OCI-LY3 (cell line): ENCODE data around the gene GALNT11.

Source experiments
- H2AFZ ChIP-seq: fragments of 200-600, 300-600 bp; shearing (Covaris generic); 2 replicates; pipeline ENCODE4 v1.6.0; 2014; ENCODE audit warnings: antibody characterized with exemption, low read depth, low read length
- H3K27ac ChIP-seq: fragments of 200-600, 300-600 bp; sonication (generic); 2 replicates; pipeline ENCODE4 v1.5.1; 2014; ENCODE audit warnings: mild to moderate bottlenecking, low read length, moderate library complexity, mixed read lengths
- H3K27me3 ChIP-seq: fragments of 200-600, 300-600 bp; sonication (generic); 2 replicates; pipeline ENCODE4 v1.6.1; 2014; ENCODE audit warnings: low read depth, low read length, mixed read lengths
- H3K36me3 ChIP-seq: fragments of 200-600, 300-600 bp; sonication (generic); replicated peaks from 2 replicates; pipeline ENCODE3; 2014; ENCODE audit warnings: low read depth, low read length, mixed read lengths
- H3K4me1 ChIP-seq: fragments of 300-600, 200-600 bp; sonication (generic); 2 replicates; pipeline ENCODE4 v1.6.1; 2014; ENCODE audit warnings: low read length, mixed read lengths
- H3K4me2 ChIP-seq: fragments of 200-600, 300-600 bp; sonication (generic); 2 replicates; pipeline ENCODE4 v1.6.1; 2014; ENCODE audit warnings: low read length, mixed read lengths
- H3K4me3 ChIP-seq: fragments of 300-600, 200-600 bp; sonication (generic); 2 replicates; pipeline ENCODE4 v1.5.1; 2014; ENCODE audit warnings: antibody characterized with exemption, mild to moderate bottlenecking, low read length, moderate library complexity
- H3K79me2 ChIP-seq: fragments of 300-600, 200-600 bp; shearing (Covaris generic); 2 replicates; pipeline ENCODE4 v1.6.1; 2014; ENCODE audit warnings: mild to moderate bottlenecking, low read length, mixed read lengths
- H3K9ac ChIP-seq: fragments of 300-600, 200-600 bp; shearing (Covaris generic); 2 replicates; pipeline ENCODE4 v1.6.0; 2014; ENCODE audit warnings: mild to moderate bottlenecking, low read length, moderate library complexity
- H3K9me3 ChIP-seq: fragments of 200-600, 300-600 bp; shearing (Covaris generic); 2 replicates; pipeline ENCODE4 v1.6.1; 2014; ENCODE audit warnings: low read length, mixed read lengths; ENCODE audit not compliant: insufficient read depth
- H4K20me1 ChIP-seq: fragments of 200-600, 300-600 bp; sonication (generic); 2 replicates; pipeline ENCODE4 v1.6.1; 2016; ENCODE audit warnings: low read length, mixed read lengths; ENCODE audit not compliant: insufficient read depth
- CTCF ChIP-seq: fragments of 200-600, 300-600 bp; sonication (generic); IDR thresholded peaks from 2 replicates; pipeline ENCODE4 v1.5.1; 2014; ENCODE audit warnings: antibody characterized with exemption, low read length, low read depth
- EZH2phosphoT487 ChIP-seq: fragments of 200-600 bp; shearing (Covaris generic); IDR thresholded peaks from 2 replicates; pipeline ENCODE4 v1.6.1; 2018; ENCODE audit warnings: antibody characterized with exemption, mixed run types, low read depth

GALNT11 gene

GRCh38 chr7:152097330-152097729 lies 71.9 kb downstream of the GALNT11 start:
- H3K9ac ChIP-seq = no peak overlapping the region

GRCh38 chr7:152103066-152103465 lies 77.6 kb downstream of the GALNT11 start:
- Histone ChIP-seq H3K27ac (no peak overlapping the region), H3K9me3 (no peaks in the 10 kb centered on the region), H3K4me1 (no peaks in the 10 kb centered on the region), H4K20me1 (no peaks in the 10 kb centered on the region), H2AFZ (no peak overlapping the region), H3K36me3 (no peaks in the 10 kb centered on the region), H3K9ac (no peak overlapping the region), H3K4me2 (no peak overlapping the region), H3K27me3 (no peaks in the 10 kb centered on the region), H3K4me3 (no peak overlapping the region), H3K79me2 (no peaks in the 10 kb centered on the region)
- no peak for TF ChIP-seq EZH2phosphoT487
- TF ChIP-seq CTCF = no peak

More at GRCh38 chr7:152097330-152097729, 71.9 kb downstream of the GALNT11 start:
- H3K9me3 ChIP-seq = no peaks in the 10 kb centered on the region
- TF ChIP-seq CTCF (no peak), EZH2phosphoT487 (no peak)
- no peaks in the 10 kb centered on the region for H3K27me3 ChIP-seq
- H3K4me3 ChIP-seq = no peak overlapping the region
- no peaks in the 10 kb centered on the region for H3K79me2 ChIP-seq
- H3K36me3 ChIP-seq = no peaks in the 10 kb centered on the region
- no peak overlapping the region for H2AFZ ChIP-seq
- H3K4me1 ChIP-seq = no peaks in the 10 kb centered on the region
- H3K27ac ChIP-seq = no peak overlapping the region
- no peak overlapping the region for H3K4me2 ChIP-seq
- no peaks in the 10 kb centered on the region for H4K20me1 ChIP-seq

GRCh38 chr7:152103691-152104090 lies 78.2 kb downstream of the GALNT11 start:
- Histone ChIP-seq H3K4me1 (no peaks in the 10 kb centered on the region), H3K36me3 (no peaks in the 10 kb centered on the region), H3K4me2 (no peak overlapping the region), H3K4me3 (no peak overlapping the region), H3K9ac (no peak overlapping the region), H4K20me1 (no peaks in the 10 kb centered on the region), H3K27ac (no peak overlapping the region), H3K27me3 (no peaks in the 10 kb centered on the region), H3K79me2 (no peaks in the 10 kb centered on the region), H3K9me3 (no peaks in the 10 kb centered on the region), H2AFZ (no peak overlapping the region)
- no peak for TF ChIP-seq EZH2phosphoT487
- TF ChIP-seq CTCF = no peak

GRCh38 chr7:152105205-152105604 lies 79.7 kb downstream of the GALNT11 start:
- Histone ChIP-seq H3K4me1 (no peaks in the 10 kb centered on the region), H3K4me3 (no peak overlapping the region), H3K4me2 (no peak overlapping the region), H3K79me2 (no peaks in the 10 kb centered on the region), H3K27ac (no peak overlapping the region), H3K9me3 (no peaks in the 10 kb centered on the region), H3K9ac (no peak overlapping the region), H2AFZ (no peak overlapping the region), H3K36me3 (no peaks in the 10 kb centered on the region), H4K20me1 (no peaks in the 10 kb centered on the region), H3K27me3 (no peaks in the 10 kb centered on the region)
- TF ChIP-seq EZH2phosphoT487 (no peak), CTCF (no peak)
